T-helper 2 cell treated with Interferon-gamma antibody and Interleukin-4, amounts not matched to agents 100 ng/mL and 5 ng/mL, for 36 hours (primary cell): ENCODE results near the gene SEPTIN8. TPM values are rescaled to one million over a fixed set of nuclear protein-coding genes. Genes with fewer than 3 reads are reported as not detected.

Experiments used
- intact Hi-C: fragments of 100-400 bp; cut with micrococcal nuclease; formaldehyde crosslinking; loops from one replicate; pipeline ENCODE4 v1.15.1; 2023
- total RNA-seq: library from RNA; stranded (reverse); gene quantifications from 2 replicates; pipeline ENCODE4 v1.2.3, GENCODE V29; 2022

Gene SEPTIN8
- total RNA-seq, 1 donor from 2014 or later, result 28.2 TPM

- intact Hi-C loops, result no loop called here
These were observed 25.0 kb downstream of the SEPTIN8 start for GRCh38 chr5:132751971-132752580.

- intact Hi-C loops, result no loop called here
These were observed 25.6 kb downstream of the SEPTIN8 start for GRCh38 chr5:132751444-132751843.

DNA sequence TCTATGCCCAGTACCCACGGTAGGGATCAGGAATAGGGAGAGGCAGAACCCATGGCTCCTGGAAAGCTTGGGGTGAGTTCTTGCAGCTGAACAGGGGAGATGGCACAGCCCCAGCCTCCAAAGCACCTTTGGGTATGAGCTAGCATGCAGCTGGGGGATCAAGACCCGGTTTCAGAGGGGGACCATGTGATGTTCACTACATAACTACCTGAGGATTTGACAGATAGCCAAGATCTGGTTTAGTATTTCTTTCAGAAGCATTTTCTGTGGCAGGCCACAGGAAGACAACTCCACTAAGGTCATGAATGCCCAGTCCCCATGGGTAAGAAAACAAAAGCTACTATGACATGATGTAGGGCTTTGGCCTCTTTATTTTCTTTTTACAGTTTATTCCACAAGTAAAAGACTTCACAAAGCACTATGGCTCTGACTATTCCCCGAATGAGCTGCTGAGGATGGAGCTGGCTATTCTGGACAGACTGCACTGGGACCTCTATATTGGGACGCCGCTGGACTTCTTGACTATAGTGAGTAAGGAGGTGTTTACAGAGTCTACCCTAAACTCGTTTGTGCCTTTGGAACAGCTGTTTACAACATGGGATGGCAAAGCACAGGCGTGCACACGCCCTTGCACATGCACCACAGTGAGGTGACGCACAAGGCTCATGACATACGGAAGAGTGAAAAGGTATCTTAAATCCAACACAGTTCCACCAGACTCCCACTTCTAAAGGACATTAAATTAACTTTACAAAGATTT, 26.4 kb downstream of the SEPTIN8 start:
- intact Hi-C loops, result no loop called here

DNA sequence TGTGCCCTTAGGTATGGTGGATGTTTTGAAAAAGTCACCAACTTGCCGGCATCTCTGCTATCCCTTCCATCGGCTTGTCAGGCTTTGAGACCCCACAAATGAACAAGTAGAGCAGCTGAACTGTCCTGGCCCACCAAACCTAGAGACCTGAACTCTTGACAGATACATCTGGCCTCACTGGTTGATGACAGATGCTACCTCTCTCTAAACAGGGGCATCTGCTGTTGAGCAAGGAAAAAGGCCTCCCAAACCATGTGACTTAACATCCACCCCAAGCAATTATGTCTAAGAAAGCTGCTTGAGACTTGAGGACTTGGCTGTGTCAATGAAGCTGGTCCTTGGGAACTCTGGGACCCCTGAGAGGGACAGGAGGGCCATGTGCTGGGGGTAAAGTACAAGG, 27.5 kb downstream of the SEPTIN8 start:
- intact Hi-C loops, result loop anchor here (10.0 kb wide), 1 partner anchor 215 kb away; the partner anchor contains the start of gene AFF4

- intact Hi-C loops, result loop anchor here (10.0 kb wide), 1 partner anchor 216 kb away; the partner anchor contains the start of gene AFF4
These were observed 28.5 kb downstream of the SEPTIN8 start for GRCh38 chr5:132748522-132749000.

DNA sequence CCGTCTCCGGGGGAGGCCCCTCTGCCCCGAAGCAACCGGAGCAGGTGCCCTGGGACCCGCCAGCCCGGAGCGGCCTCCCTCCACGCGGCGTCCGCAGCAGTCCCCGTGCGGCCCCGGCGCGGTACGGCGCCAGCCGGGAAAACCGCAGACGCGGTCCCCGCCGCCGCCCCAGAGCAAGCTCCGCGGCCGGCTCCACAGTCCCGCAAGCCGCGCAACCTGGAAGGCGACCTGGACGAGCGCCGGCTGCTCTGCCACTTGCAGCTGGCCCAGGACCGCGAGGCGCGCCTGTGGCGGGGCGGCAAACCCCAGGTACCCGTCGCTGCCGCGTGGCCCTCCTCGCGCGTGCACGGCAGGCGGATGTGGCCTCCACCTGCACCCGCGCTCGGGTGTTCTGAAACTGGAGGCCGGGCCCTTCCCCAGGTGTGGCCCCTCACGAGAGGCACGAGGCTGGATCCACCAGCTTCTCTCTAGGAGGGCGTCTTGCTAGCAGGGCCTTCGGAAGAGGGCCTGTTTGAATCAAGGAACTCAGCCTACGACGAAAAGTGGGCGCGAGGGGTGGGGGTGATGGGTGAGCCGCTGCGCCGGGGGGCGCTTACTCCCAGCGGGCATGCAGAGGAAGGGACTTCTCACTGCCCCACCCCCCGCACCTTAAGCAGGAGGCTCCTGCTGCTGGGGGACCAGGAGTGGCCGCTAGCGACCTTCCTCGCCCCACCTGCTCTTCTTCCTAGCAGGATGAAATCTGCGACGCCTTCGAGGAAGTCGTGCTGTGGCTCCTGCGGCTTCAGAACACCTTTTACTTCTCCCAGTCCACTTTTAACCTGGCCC, 29.2 kb downstream of the SEPTIN8 start:
- intact Hi-C loops, result loop anchor here (1.0 to 10.0 kb wide), 3 partner anchors 11 to 217 kb away; partner anchors contain the start of genes AFF4 and KIF3A

- intact Hi-C loops, result loop anchor here (1.0 to 10.0 kb wide), 3 partner anchors 10 to 218 kb away; partner anchors contain the start of genes AFF4 and KIF3A
These were observed 30.0 kb downstream of the SEPTIN8 start, which contains the start of gene CCNI2 for GRCh38 chr5:132746954-132747615. Gene CCNI2, plus strand, starts transcription at chr5:132747426. Its CDS starts 70 bp downstream, at chr5:132747496.

- intact Hi-C loops, result loop anchor here (10.0 kb wide), 1 partner anchor 218 kb away; the partner anchor contains the start of gene AFF4
These were observed 30.5 kb downstream of the SEPTIN8 start for GRCh38 chr5:132746592-132746953.

DNA sequence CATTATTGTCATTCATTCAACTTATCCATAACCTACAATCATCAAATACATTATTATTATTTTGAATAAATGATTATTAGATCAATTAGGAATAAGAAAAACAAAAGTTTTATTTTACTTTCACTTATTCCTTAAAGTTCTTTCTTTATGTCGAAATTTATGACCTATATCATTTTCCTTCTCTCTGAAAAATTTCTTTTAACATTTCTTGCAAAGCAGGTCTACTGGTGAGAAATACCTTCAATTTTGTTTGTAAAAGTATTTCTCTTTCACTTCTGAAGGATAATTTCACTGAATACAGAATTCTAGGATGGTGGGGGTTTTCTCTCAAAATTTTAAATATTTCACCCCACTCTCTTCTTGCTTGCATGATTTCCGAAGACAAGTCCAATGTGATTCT, 32.4 kb downstream of the SEPTIN8 start:
- intact Hi-C loops, result loop anchor here (10.0 kb wide), 1 partner anchor 220 kb away; the partner anchor contains the start of gene AFF4

DNA sequence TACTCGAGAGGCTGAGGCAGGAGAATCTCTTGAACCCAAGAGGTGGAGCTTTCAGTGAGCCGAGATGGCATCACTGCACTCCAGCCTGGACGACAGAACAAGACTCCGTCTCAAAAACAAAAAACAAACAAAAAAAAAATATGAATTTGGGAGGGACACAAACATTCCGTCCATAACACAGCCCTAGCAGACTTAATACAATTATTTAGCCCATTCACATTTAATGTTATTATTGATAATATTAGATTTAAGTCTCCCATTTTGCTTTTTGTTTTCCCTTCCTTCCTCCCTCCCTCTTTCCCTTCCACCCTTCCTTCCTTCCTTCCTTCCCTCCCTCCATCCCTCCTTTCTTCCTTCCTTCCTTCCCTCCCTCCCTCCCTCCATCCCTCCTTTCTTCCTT, 34.4 kb downstream of the SEPTIN8 start:
- intact Hi-C loops, result loop anchor here (10.0 kb wide), 1 partner anchor 222 kb away; the partner anchor contains the start of gene AFF4

GRCh38 chr5:132742158-132742557, 34.9 kb downstream of the SEPTIN8 start:
- intact Hi-C loops, result loop anchor here (10.0 kb wide), 1 partner anchor 223 kb away; the partner anchor contains the start of gene AFF4

DNA sequence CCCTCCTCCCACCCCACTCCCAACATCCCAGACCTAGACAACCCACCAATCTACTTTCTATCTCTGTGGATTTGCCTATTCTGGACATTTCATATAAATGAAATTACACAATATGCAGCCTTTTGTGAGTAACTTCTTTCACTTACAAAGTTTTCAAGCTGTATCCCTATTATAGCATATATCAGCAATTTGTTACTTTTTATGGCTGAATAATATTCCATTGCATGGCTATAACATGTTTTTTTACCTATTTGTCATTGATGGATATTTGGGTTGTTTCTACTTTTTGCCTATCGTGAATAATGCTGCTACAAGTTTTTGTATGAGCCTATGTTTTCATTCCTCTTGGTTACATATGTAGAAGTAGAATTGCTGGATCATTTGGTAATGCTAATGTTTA, 37.8 kb downstream of the SEPTIN8 start:
- intact Hi-C loops, result loop anchor here (5.0 kb wide), 6 partner anchors 38 to 352 kb away; partner anchors contain the start of gene SEPTIN8

GRCh38 chr5:132737982-132738681, 38.9 kb downstream of the SEPTIN8 start:
- intact Hi-C loops, result loop anchor here (1.0 to 5.0 kb wide), 9 partner anchors 9 to 351 kb away; partner anchors contain the start of genes CCNI2, GDF9, RAD50 and SEPTIN8

GRCh38 chr5:132736853-132737833, 39.9 kb downstream of the SEPTIN8 start, which contains the start of gene KIF3A:
Gene KIF3A, minus strand, starts transcription at chr5:132737546. Its CDS starts 127 bp downstream, at chr5:132737419.
- intact Hi-C loops, result loop anchor here (1.0 to 5.0 kb wide), 9 partner anchors 10 to 350 kb away; partner anchors contain the start of genes CCNI2, GDF9, RAD50 and SEPTIN8

DNA sequence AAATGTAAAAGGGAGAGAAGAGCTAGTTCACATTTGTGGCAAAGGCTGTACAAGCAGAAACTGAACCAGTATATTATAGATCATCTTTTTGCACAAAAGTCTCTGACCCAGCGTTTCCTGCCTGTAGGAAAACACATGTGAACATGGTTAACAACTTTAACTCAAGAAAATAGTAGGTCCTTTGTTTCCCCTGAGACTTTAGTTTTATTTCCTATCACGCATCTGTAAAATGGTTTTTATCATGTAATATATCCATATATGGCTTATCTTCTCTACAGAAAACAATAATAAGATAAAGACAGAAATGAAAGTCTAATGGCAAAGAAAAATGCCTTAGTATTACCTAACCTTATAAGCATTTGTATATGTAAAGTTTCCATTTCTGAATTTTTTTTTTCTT, 42.4 kb downstream of the SEPTIN8 start:
- intact Hi-C loops, result loop anchor here (5.0 kb wide), 6 partner anchors 43 to 347 kb away; partner anchors contain the start of gene SEPTIN8

DNA sequence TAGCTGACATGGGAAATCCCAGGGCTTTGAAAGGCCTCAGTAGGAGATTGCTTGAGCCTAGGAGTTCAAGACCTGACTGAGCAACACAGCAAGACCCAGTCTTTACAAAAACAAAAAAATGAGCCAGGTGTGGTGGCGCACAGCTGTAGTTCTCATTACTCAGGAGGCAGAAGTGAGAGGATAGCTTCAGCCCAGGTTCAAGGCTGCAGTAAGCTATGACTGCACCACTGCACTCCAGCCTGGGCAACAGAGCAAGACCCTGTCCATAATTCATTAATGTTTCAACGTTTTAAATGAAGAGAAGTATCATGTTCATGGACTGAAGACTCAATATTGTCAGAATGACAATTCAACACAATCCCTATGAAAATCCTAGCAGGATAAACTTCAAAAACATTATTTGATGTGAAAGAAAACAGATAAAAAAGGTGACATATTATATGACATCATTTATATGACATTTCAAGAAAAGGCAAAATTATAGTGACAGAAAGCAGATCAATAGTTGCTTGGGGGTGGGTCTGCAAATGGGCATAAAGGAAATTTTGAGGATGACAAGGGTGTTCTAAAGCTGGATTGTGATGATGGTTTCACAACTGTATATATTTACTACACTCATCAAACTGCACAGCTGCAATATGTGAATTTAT, 43.4 kb downstream of the SEPTIN8 start:
- intact Hi-C loops, result no loop called here

GRCh38 chr5:132729896-132730295, 47.1 kb downstream of the SEPTIN8 start:
- intact Hi-C loops, result no loop called here

GRCh38 chr5:132725745-132726144, 51.3 kb downstream of the SEPTIN8 start:
- intact Hi-C loops, result no loop called here
